Panc1 (cell line): ENCODE measurements around the gene KIAA1958. TPM values are rescaled to one million over a fixed set of nuclear protein-coding genes. Genes with fewer than 3 reads are reported as not detected.

ENCODE experiments used
- ATAC-seq: fragments of 200-7000 bp; cut with Tn5 transposase; 2 replicates; pipeline ENCODE4 v1.9.1; 2020; ENCODE audit warnings: mild to moderate bottlenecking, moderate library complexity
- BruUV-seq: library from RNA; stranded (reverse); fragments of 400-500 nt; replicated peaks from 2 replicates; lab custom pipeline; 2021; lab: Mats Ljungman, UMichigan
- CTCF ChIA-PET: fragments of 300-600 bp; sonication (Branson Sonifier 250); formaldehyde crosslinking; loops from one replicate; lab custom pipeline; 2022; ENCODE audit warnings: antibody characterized with exemption; lab: Charles Lee
- POLR2A ChIA-PET: fragments of 300-600 bp; sonication (Branson Sonifier 250); formaldehyde crosslinking; loops from one replicate; lab custom pipeline; 2022; ENCODE audit warnings: antibody characterized with exemption; lab: Charles Lee
- DNase-seq: peaks from one replicate; pipeline ENCODE4 v3.0.0-alpha.2; 2010; ENCODE audit warnings: low read depth, low spot score
- H3K27ac ChIP-seq: 2 replicates; pipeline ENCODE4 v1.5.1; 2011; ENCODE audit warnings: mild to moderate bottlenecking, low read length, inconsistent platforms
- H3K27me3 ChIP-seq: fragments of 200-500 bp; sonication (Bioruptor generic); 2 replicates; pipeline ENCODE4 v1.6.0; 2014; ENCODE audit warnings: low read length, inconsistent platforms; ENCODE audit not compliant: control insufficient read depth, insufficient read depth
- H3K36me3 ChIP-seq: fragments of 200-500 bp; sonication (Bioruptor generic); 2 replicates; pipeline ENCODE4 v1.5.1; 2014; ENCODE audit warnings: inconsistent platforms, mild to moderate bottlenecking, low read length, moderate library complexity; ENCODE audit not compliant: control insufficient read depth, insufficient read depth
- H3K4me1 ChIP-seq: 2 replicates; pipeline ENCODE4 v1.5.1; 2011; ENCODE audit warnings: inconsistent platforms, mild to moderate bottlenecking, low read length, moderate library complexity; ENCODE audit not compliant: control insufficient read depth, insufficient read depth
- H3K4me3 ChIP-seq, 2 experiments: 2 replicates each; pipeline ENCODE4 v1.5.1; 2011 to 2012; ENCODE audit warnings: low read depth in 2 of 2, low read length in 2 of 2, mild to moderate bottlenecking in 2 of 2, inconsistent platforms in 1 of 2, moderate library complexity in 1 of 2
- H3K9me3 ChIP-seq: fragments of 200-500 bp; sonication (Bioruptor generic); 2 replicates; pipeline ENCODE4 v1.5.1; 2014; ENCODE audit warnings: low read depth, mild to moderate bottlenecking, inconsistent platforms, low read length, moderate library complexity; ENCODE audit not compliant: control insufficient read depth, insufficient read depth
- CTCF ChIP-seq: fragments of 450-650 bp; IDR thresholded peaks from 2 replicates; pipeline ENCODE4 v1.5.1; 2017; ENCODE audit warnings: mild to moderate bottlenecking
- POLR2AphosphoS5 ChIP-seq: IDR thresholded peaks from 2 replicates; pipeline ENCODE4 v1.6.1; 2012; ENCODE audit warnings: mild to moderate bottlenecking, low read depth, low read length, moderate library complexity
- REST ChIP-seq, 2 experiments: IDR thresholded peaks; 2 replicates each; pipeline ENCODE4 v1.6.1; 2011 to 2012; ENCODE audit warnings: low read depth in 2 of 2, control low read depth in 1 of 2, low read length in 1 of 2, mild to moderate bottlenecking in 1 of 2, moderate library complexity in 1 of 2; ENCODE audit not compliant: insufficient read depth in 1 of 2
- SIN3A ChIP-seq: IDR thresholded peaks from 2 replicates; pipeline ENCODE4 v1.6.1; 2012; ENCODE audit warnings: low read depth, mild to moderate bottlenecking, low read length, moderate library complexity, borderline replicate concordance; ENCODE audit not compliant: insufficient read depth
- TCF7L2 ChIP-seq: IDR thresholded peaks from 2 replicates; pipeline ENCODE4 v1.6.1; 2011; ENCODE audit warnings: mild to moderate bottlenecking, low read depth, low read length, inconsistent platforms
- in situ Hi-C: cut with HindIII; loops from 2 replicates; pipeline ENCODE4 v1.10.0; 2016; ENCODE audit warnings: low sequenced_read_pairs, low pct_unique_long_range_greater_than_20kb
- intact Hi-C: fragments of 100-400 bp; cut with micrococcal nuclease; formaldehyde crosslinking; loops from one replicate; pipeline ENCODE4 v1.10.0; 2022; ENCODE audit not compliant: unreplicated experiment
- total RNA-seq: library from RNA; stranded (reverse); gene quantifications from one replicate; pipeline ENCODE4 v1.2.1, GENCODE V29; 2021; ENCODE audit not compliant: unreplicated experiment

Gene KIAA1958
- total RNA-seq, 1 experiment from 2014 or later = 10.4 TPM

- intact Hi-C loops = no loop called here
Observed at GRCh38 chr9:112537561-112537960, 50.9 kb downstream of the KIAA1958 start.

GRCh38 chr9:112540800-112541199, 54.2 kb downstream of the KIAA1958 start:
- no peak for TF ChIP-seq POLR2AphosphoS5
- TF ChIP-seq REST (IDR thresholded peaks at IDR 0.05; ENCODE audit: insufficient read depth in 1 of 2, low read depth in 2 of 2, low read length in 1 of 2) = no peak
- no peak for TF ChIP-seq TCF7L2
- TF ChIP-seq CTCF = no peak
- no peak for TF ChIP-seq SIN3A
- ATAC-seq (no peak), DNase-seq (no peak)
- H3K36me3 ChIP-seq = no peaks in the 10 kb centered on the region
- H3K4me3 ChIP-seq = no peak overlapping the region
- ChIA-PET CTCF (no interaction called here), POLR2A (no interaction called here)
- intact Hi-C loops = no loop called here
- H3K9me3 ChIP-seq = no peaks in the 10 kb centered on the region
- in situ Hi-C loops = no loop called here
- no TSS peak for BruUV-seq
- H3K4me1 ChIP-seq = no peaks in the 10 kb centered on the region; the same call in 1 of the 2 replicates
- no peak overlapping the region for H3K27ac ChIP-seq
- no peaks in the 10 kb centered on the region for H3K27me3 ChIP-seq

More at GRCh38 chr9:112537561-112537960, 50.9 kb downstream of the KIAA1958 start:
- ATAC-seq = no peak
- no peaks in the 10 kb centered on the region for H3K27me3 ChIP-seq
- no peak overlapping the region for H3K4me3 ChIP-seq
- H3K9me3 ChIP-seq = no peaks in the 10 kb centered on the region
- CTCF ChIA-PET = interaction anchor here (0.6 kb wide), 1 partner anchor 212 kb away, joined by 6 read pairs; no protein-coding TSS in a partner anchor
- H3K27ac ChIP-seq = no peak overlapping the region
- in situ Hi-C loops = no loop called here
- BruUV-seq = no TSS peak
- TF ChIP-seq CTCF = no peak
- no peak for TF ChIP-seq TCF7L2
- no peak for TF ChIP-seq POLR2AphosphoS5
- TF ChIP-seq SIN3A = no peak
- no peak for TF ChIP-seq REST (IDR thresholded peaks at IDR 0.05; ENCODE audit: insufficient read depth in 1 of 2, low read depth in 2 of 2, low read length in 1 of 2)
- no peak for DNase-seq
- POLR2A ChIA-PET = no interaction called here
- H3K4me1 ChIP-seq = no peaks in the 10 kb centered on the region
- no peaks in the 10 kb centered on the region for H3K36me3 ChIP-seq
